Neural cell (in vitro differentiated cells): ENCODE data around the gene SLC9A5. TPM values are rescaled to one million over a fixed set of nuclear protein-coding genes. Genes with fewer than 3 reads are reported as not detected.

Experiments
- H2AFZ ChIP-seq: fragments of 200-600, 300-800 bp; sonication (generic), shearing (Covaris generic); 2 replicates; pipeline ENCODE4 v1.6.0; 2014; ENCODE audit warnings: low read depth, mild to moderate bottlenecking, antibody characterized with exemption, low read length, moderate library complexity
- H3F3A ChIP-seq: fragments of 200-600 bp; shearing (Covaris generic); 2 replicates; pipeline ENCODE4 v1.6.1; 2016; ENCODE audit warnings: mild to moderate bottlenecking, moderate library complexity, mixed read lengths, antibody characterized with exemption, low read length; ENCODE audit not compliant: insufficient read depth, poor library complexity, severe bottlenecking
- H3K27ac ChIP-seq: fragments of 200-600, 300-800 bp; sonication (generic), shearing (Covaris generic); 2 replicates; pipeline ENCODE4 v1.5.1; 2014; ENCODE audit warnings: mild to moderate bottlenecking, low read length, moderate library complexity
- H3K27me3 ChIP-seq: fragments of 300-800, 200-600 bp; sonication (generic), shearing (Covaris generic); 2 replicates; pipeline ENCODE4 v1.6.0; 2014; ENCODE audit warnings: mild to moderate bottlenecking, low read depth, low read length, moderate library complexity; ENCODE audit not compliant: insufficient read depth
- H3K36me3 ChIP-seq: fragments of 300-800, 200-600 bp; sonication (generic), shearing (Covaris generic); 2 replicates; pipeline ENCODE4 v1.5.1; 2014; ENCODE audit warnings: mild to moderate bottlenecking, antibody characterized with exemption, low read length, moderate library complexity; ENCODE audit not compliant: insufficient read depth
- H3K4me2 ChIP-seq: fragments of 300-800, 200-600 bp; sonication (generic), shearing (Covaris generic); 2 replicates; pipeline ENCODE4 v1.6.0; 2014; ENCODE audit warnings: mild to moderate bottlenecking, low read length
- H3K4me3 ChIP-seq: fragments of 300-800, 200-600 bp; sonication (generic), shearing (Covaris generic); 2 replicates; pipeline ENCODE4 v1.5.1; 2014; ENCODE audit warnings: mild to moderate bottlenecking, low read length, moderate library complexity
- H3K79me2 ChIP-seq: fragments of 200-600 bp; shearing (Covaris generic); replicated peaks from 2 replicates; pipeline ENCODE4 v1.6.0; 2014; ENCODE audit warnings: mild to moderate bottlenecking, low read length, moderate library complexity; ENCODE audit not compliant: insufficient read depth
- H3K9ac ChIP-seq: fragments of 300-800, 200-600 bp; sonication (generic), shearing (Covaris generic); 2 replicates; pipeline ENCODE4 v1.6.1; 2016; ENCODE audit warnings: mild to moderate bottlenecking, low read length, mixed read lengths
- H3K9me2 ChIP-seq: fragments of 200-600 bp; shearing (Covaris generic); 2 replicates; pipeline ENCODE4 v1.6.1; 2016; ENCODE audit warnings: mild to moderate bottlenecking, low read length, mixed read lengths; ENCODE audit not compliant: insufficient read depth
- H3K9me3 ChIP-seq: fragments of 200-600, 300-800 bp; sonication (generic), shearing (Covaris generic); 2 replicates; pipeline ENCODE4 v1.6.1; 2016; ENCODE audit warnings: mild to moderate bottlenecking, mixed run types, low read length, moderate library complexity, mixed read lengths
- H4K20me1 ChIP-seq: fragments of 200-600 bp; shearing (Covaris generic); 2 replicates; pipeline ENCODE4 v1.6.1; 2016; ENCODE audit warnings: mild to moderate bottlenecking, mixed run types; ENCODE audit not compliant: insufficient read depth
- EP300 ChIP-seq: fragments of 450-650 bp; conservative IDR thresholded peaks from 2 replicates; pipeline ENCODE4 v1.6.1; 2014; ENCODE audit warnings: antibody characterized with exemption, mild to moderate bottlenecking, moderate library complexity; ENCODE audit not compliant: poor library complexity, severe bottlenecking
- EZH2 ChIP-seq: fragments of 200-600, 300-800 bp; shearing (Covaris generic), sonication (generic); IDR thresholded peaks from 2 replicates; pipeline ENCODE4 v1.6.1; 2014; ENCODE audit warnings: antibody characterized with exemption, low read length, borderline replicate concordance, mild to moderate bottlenecking; ENCODE audit not compliant: insufficient read depth, poor library complexity, severe bottlenecking
- POLR2AphosphoS5 ChIP-seq: IDR thresholded peaks from 2 replicates; pipeline ENCODE4 v1.6.1; 2012
- RAD21 ChIP-seq: fragments of 450-650 bp; conservative IDR thresholded peaks from 2 replicates; pipeline ENCODE4 v1.6.1; 2014; ENCODE audit warnings: antibody characterized with exemption, mild to moderate bottlenecking, moderate library complexity
- SMC3 ChIP-seq: fragments of 450-650 bp; conservative IDR thresholded peaks from 2 replicates; pipeline ENCODE4 v1.6.1; 2014; ENCODE audit warnings: antibody characterized with exemption, mild to moderate bottlenecking, moderate library complexity; ENCODE audit not compliant: poor library complexity
- TAF1 ChIP-seq: IDR thresholded peaks from 2 replicates; pipeline ENCODE4 v1.6.1; 2012; ENCODE audit warnings: low read depth
- polyA plus RNA-seq: library from polyadenylated mRNA; depleted of rRNA; stranded (reverse); fragments of >200 nt; gene quantifications from 2 replicates; pipeline ENCODE4 v1.2.3, GENCODE V29; 2014
- TF ChIP-seq, protein P1 (sequence below): IDR thresholded peaks from 2 replicates; pipeline ENCODE4 v1.6.1; 2012; ENCODE audit warnings: borderline replicate concordance

The SLC9A5 gene
- polyA plus RNA-seq, 1 donor from 2014 or later, result 1.8 TPM

DNA sequence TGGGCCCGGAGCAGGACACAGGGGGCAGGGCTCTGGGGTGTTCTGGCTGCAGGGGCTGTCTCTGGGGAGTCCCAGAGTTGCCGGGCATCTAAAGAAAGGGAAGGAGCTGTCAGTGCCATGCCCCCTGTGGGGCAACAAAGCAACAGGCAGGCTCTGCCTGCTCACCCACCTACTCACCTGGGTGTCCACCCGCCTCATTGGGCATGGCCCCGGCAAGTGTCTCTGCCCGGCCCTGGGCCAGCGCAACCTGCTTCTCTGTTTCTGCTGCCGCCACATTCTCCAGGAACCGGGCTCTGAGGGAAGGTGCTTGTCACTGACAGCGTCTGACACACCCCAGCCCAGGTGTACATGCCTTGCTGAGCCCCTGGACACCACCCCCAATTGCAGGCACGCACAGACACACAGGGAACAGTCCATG is 14.6 kb upstream of the SLC9A5 start:
- no peak overlapping the region for H3K4me3 ChIP-seq
- no peaks in the 10 kb centered on the region for H3K9me2 ChIP-seq
- TF ChIP-seq EZH2, result no peak
- TF ChIP-seq EP300, result no peak
- TF ChIP-seq SMC3, result no peak
- TF ChIP-seq TAF1, result no peak
- TF ChIP-seq, protein P1, sequence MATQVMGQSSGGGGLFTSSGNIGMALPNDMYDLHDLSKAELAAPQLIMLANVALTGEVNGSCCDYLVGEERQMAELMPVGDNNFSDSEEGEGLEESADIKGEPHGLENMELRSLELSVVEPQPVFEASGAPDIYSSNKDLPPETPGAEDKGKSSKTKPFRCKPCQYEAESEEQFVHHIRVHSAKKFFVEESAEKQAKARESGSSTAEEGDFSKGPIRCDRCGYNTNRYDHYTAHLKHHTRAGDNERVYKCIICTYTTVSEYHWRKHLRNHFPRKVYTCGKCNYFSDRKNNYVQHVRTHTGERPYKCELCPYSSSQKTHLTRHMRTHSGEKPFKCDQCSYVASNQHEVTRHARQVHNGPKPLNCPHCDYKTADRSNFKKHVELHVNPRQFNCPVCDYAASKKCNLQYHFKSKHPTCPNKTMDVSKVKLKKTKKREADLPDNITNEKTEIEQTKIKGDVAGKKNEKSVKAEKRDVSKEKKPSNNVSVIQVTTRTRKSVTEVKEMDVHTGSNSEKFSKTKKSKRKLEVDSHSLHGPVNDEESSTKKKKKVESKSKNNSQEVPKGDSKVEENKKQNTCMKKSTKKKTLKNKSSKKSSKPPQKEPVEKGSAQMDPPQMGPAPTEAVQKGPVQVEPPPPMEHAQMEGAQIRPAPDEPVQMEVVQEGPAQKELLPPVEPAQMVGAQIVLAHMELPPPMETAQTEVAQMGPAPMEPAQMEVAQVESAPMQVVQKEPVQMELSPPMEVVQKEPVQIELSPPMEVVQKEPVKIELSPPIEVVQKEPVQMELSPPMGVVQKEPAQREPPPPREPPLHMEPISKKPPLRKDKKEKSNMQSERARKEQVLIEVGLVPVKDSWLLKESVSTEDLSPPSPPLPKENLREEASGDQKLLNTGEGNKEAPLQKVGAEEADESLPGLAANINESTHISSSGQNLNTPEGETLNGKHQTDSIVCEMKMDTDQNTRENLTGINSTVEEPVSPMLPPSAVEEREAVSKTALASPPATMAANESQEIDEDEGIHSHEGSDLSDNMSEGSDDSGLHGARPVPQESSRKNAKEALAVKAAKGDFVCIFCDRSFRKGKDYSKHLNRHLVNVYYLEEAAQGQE, result no peak
- TF ChIP-seq POLR2AphosphoS5, result no peak
- no peaks in the 10 kb centered on the region for H3K27me3 ChIP-seq
- no peak overlapping the region for H3K4me2 ChIP-seq
- H3K27ac ChIP-seq, result no peak overlapping the region
- H3K79me2 ChIP-seq, result no peaks in the 10 kb centered on the region
- H4K20me1 ChIP-seq, result no peaks in the 10 kb centered on the region
- no peaks in the 10 kb centered on the region for H3K9me3 ChIP-seq
- H2AFZ ChIP-seq, result no peak overlapping the region
- H3K9ac ChIP-seq, result no peak overlapping the region
- no peaks in the 10 kb centered on the region for H3K36me3 ChIP-seq
- no peaks in the 10 kb centered on the region for H3F3A ChIP-seq

DNA sequence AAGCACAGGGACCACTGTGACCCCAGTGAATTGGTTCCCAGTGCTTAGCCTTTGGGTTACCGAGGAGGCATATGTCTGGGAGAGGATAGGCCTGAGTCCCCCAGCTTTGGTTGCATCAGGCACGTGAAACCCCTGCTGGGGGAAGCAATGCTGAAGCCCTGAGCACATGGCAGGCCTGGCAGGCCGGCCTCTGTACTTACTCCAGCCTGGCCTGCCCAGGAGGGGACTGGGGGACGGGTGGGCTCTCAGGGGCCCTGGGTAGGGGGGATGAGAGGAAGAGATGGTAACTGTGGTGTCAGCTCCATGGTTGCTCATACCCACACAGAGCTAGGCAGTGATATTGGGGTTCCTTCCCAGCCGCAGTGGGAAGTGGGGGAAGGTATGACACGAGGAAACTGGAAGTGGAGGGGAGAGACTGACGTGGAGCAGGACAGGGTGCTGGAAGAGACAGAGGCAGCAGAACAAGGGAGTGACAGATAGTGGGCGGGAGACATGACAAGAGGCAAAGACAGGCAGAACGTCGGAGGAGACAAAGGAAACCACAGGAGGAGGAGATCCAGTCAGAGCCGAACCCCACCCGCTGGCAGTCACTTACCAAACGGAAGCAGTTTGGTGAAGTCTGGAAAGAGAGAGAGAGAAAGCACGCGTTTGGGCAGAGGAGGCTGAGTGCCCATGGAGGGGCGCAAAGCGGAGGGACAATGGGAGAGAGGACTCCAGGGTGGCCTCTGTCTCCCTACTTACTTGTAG is 12.8 kb upstream of the SLC9A5 start:
- Histone ChIP-seq H3K27ac (no peak overlapping the region), H3K9me2 (no peaks in the 10 kb centered on the region), H3K4me3 (peak overlapping the region; percentile 38), H3K9me3 (no peaks in the 10 kb centered on the region), H2AFZ (no peak overlapping the region), H3K79me2 (no peaks in the 10 kb centered on the region), H3K36me3 (no peaks in the 10 kb centered on the region), H3F3A (no peaks in the 10 kb centered on the region), H3K4me2 (no peak overlapping the region), H3K27me3 (no peaks in the 10 kb centered on the region), H3K9ac (no peak overlapping the region), H4K20me1 (no peaks in the 10 kb centered on the region)
- TF ChIP-seq, protein P1, result no peak
- TF ChIP-seq RAD21, result no peak
